Thyroid gland (tissue), 4 donors: Measurements from ENCODE around the gene RASAL3.

Source experiments
- POLR2A ChIP-seq, 2 donors: fragments of 450-650 bp; IDR thresholded peaks; one replicate each; pipeline ENCODE4 v1.6.1; 2017; ENCODE audit warnings: antibody characterized with exemption in 2 of 2, mild to moderate bottlenecking in 2 of 2, moderate library complexity in 1 of 2
- TF ChIP-seq, protein P1 (sequence below), 6 experiments: fragments of 200-600 bp in 3 of 6; fragments of 450-650 bp in 3 of 6; sonication (generic) in 3 of 6; IDR thresholded peaks; one replicate each; pipeline ENCODE4 v1.5.1; 2016 to 2019; ENCODE audit warnings: antibody characterized with exemption in 6 of 6, mild to moderate bottlenecking in 2 of 6, inconsistent platforms in 1 of 6, moderate library complexity in 1 of 6

DNA sequence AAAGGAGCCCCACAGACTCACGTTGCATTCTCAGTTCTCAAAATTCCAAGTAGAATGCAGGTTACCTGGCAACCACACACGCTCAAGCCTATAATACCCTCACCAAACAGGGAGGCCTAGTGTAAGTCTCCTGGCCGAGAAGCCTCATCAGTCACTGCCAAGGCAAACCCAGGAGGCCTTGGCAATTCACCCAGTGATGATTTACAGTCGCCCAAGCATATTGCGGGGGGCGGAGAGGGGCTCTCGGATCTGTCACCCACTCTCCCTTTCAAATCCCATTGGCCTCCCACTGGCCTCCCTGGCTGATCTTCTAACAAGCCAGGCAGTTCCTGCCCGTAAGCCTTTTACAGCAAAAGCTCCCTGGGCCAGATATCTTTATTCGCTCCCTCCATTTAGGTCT lies 46.6 kb downstream of the RASAL3 start:
- TF ChIP-seq, protein P1, sequence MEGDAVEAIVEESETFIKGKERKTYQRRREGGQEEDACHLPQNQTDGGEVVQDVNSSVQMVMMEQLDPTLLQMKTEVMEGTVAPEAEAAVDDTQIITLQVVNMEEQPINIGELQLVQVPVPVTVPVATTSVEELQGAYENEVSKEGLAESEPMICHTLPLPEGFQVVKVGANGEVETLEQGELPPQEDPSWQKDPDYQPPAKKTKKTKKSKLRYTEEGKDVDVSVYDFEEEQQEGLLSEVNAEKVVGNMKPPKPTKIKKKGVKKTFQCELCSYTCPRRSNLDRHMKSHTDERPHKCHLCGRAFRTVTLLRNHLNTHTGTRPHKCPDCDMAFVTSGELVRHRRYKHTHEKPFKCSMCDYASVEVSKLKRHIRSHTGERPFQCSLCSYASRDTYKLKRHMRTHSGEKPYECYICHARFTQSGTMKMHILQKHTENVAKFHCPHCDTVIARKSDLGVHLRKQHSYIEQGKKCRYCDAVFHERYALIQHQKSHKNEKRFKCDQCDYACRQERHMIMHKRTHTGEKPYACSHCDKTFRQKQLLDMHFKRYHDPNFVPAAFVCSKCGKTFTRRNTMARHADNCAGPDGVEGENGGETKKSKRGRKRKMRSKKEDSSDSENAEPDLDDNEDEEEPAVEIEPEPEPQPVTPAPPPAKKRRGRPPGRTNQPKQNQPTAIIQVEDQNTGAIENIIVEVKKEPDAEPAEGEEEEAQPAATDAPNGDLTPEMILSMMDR (IDR thresholded peaks at IDR 0.05): no peak
- TF ChIP-seq POLR2A (IDR thresholded peaks at IDR 0.05): no peak
